ENCODE data around the gene CRHR1.

CRHR1 gene

GRCh38 chr17:45852535-45853297 lies 68.6 kb downstream of the CRHR1 start (continued):
- no peak for TF ChIP-seq ZNF580 (tag by site-specific recombination; IDR thresholded peaks at IDR 0.05)
- peak; percentile 67 for TF ChIP-seq CTCF (tag by site-specific recombination; IDR thresholded peaks at IDR 0.05)
- TF ChIP-seq ZNF112 (tag by site-specific recombination; IDR thresholded peaks at IDR 0.05), result no peak
- no peak for TF ChIP-seq ZNF174 (tag by site-specific recombination; IDR thresholded peaks at IDR 0.05)
- no peak for TF ChIP-seq ZNF488 (tag by site-specific recombination; IDR thresholded peaks at IDR 0.05)
- TF ChIP-seq ZNF639 (tag by site-specific recombination; IDR thresholded peaks at IDR 0.05), result no peak
- peak; percentile 97 for TF ChIP-seq ZNF654 (tag by site-specific recombination; IDR thresholded peaks at IDR 0.05; ENCODE audit: low read depth)
- TF ChIP-seq PATZ1 (tag by site-specific recombination; IDR thresholded peaks at IDR 0.05), result no peak
- TF ChIP-seq FEZF1 (tag by site-specific recombination; IDR thresholded peaks at IDR 0.05), result no peak
- TF ChIP-seq KLF17 (tag by site-specific recombination; IDR thresholded peaks at IDR 0.05), result no peak
- TF ChIP-seq REPIN1 (tag by site-specific recombination; IDR thresholded peaks at IDR 0.05; ENCODE audit: low read depth), result no peak
- 0 out of 2 replicates have a peak, but pooled peaks have one; percentile 11 for TF ChIP-seq GLIS1 (tag by site-specific recombination; IDR thresholded peaks at IDR 0.05)
- TF ChIP-seq GLIS2 (tag by site-specific recombination; IDR thresholded peaks at IDR 0.05), result peak; percentile 52; the same call in 1 of the 2 replicates
- no peak for TF ChIP-seq ZNF555 (tag by site-specific recombination; conservative IDR thresholded peaks at IDR 0.05)
- TF ChIP-seq OSR2 (tag by site-specific recombination; IDR thresholded peaks at IDR 0.05), result no peak
- TF ChIP-seq ZNF473 (tag by site-specific recombination; IDR thresholded peaks at IDR 0.05), result no peak
- TF ChIP-seq ZNF529 (tag by site-specific recombination; IDR thresholded peaks at IDR 0.05; ENCODE audit: insufficient replicate concordance), result no peak
- TF ChIP-seq ZNF560 (tag by site-specific recombination; IDR thresholded peaks at IDR 0.05; ENCODE audit: borderline replicate concordance), result no peak
- peak; percentile 44; the same call in 1 of the 2 replicates for TF ChIP-seq ZBTB44 (tag by site-specific recombination; IDR thresholded peaks at IDR 0.05)
- TF ChIP-seq ZNF433 (tag by site-specific recombination; IDR thresholded peaks at IDR 0.05; ENCODE audit: low read depth), result no peak
- TF ChIP-seq MZF1 (tag by site-specific recombination; IDR thresholded peaks at IDR 0.05; ENCODE audit: borderline replicate concordance), result no peak
- TF ChIP-seq ZFHX2 (tag by site-specific recombination; conservative IDR thresholded peaks at IDR 0.05), result peak; percentile 90
- 0 out of 2 replicates have a peak, but pooled peaks have one; percentile 30 for TF ChIP-seq ZNF660 (tag by site-specific recombination; IDR thresholded peaks at IDR 0.05)
- TF ChIP-seq ZNF664 (tag by site-specific recombination; IDR thresholded peaks at IDR 0.05), result no peak
- no peak for TF ChIP-seq GFI1B (tag by site-specific recombination; IDR thresholded peaks at IDR 0.05)
- TF ChIP-seq ATF2 (tag by site-specific recombination; IDR thresholded peaks at IDR 0.05; ENCODE audit: low read depth), result no peak
- TF ChIP-seq ZNF513 (tag by site-specific recombination; IDR thresholded peaks at IDR 0.05), result no peak
